Stimulated activated CD4-positive, alpha-beta T cell treated with anti-CD3 and anti-CD28 coated beads, Interleukin-15, amount 100 ng/mL, for 48 hours (primary cell): ENCODE data around the gene ARL3.
"Not testable (repeated sequence)": the region's sequence is repeated elsewhere in the genome, so short reads cannot be mapped to it uniquely, and the experiment has no call there.

Source experiments
- DNase-seq, 2 donors: peaks; one replicate each; pipeline ENCODE4 v3.0.0-alpha.2; 2020; ENCODE audit warnings: low read depth in 2 of 2

Gene ARL3, protein sequence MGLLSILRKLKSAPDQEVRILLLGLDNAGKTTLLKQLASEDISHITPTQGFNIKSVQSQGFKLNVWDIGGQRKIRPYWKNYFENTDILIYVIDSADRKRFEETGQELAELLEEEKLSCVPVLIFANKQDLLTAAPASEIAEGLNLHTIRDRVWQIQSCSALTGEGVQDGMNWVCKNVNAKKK

DNA sequence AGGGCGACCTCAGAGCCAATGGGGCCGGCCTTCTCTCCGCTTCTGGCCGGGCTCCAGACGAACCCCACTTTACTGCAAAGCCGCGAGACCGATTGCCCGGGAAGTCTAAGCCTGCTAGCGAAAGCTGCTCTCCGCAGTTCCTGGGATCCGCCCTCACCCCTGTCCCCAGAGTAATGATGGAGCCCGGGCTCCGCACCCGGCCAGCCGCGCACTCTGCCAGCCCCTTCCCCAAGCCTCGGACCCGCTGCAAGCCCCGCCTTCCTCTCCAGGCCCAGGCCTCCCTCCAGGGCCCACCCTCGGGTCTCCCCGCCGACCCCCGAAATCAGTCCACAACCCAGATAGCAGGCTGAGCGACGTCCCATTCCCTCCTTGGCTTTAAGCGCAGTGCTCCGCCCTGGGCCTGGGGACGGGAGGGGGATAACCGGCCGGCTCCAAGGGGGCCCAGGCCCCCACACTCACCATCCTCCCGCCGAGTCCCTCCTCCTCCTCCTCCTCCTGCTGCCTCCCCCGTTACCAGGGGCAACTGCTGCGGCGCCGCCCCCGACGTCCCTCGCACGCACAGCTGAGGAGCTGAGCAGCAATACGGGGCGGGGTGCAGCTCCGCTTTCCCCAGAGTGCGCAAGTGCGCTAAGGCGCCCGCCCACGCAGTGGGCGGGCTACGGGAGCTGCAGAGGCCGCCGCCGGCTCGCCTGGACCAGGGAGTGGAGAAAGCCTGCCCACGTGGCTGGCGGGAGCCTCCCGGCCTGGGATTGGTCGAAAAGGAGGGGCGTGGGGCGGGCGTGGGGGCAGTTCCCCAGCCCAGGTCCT lies at the start of gene ARL3:
ARL3 (minus strand) TSS at position 584 of the 807 bp plus-strand sequence; CDS start at position 462, 122 bp downstream.
- DNase-seq = peak; percentile 97 to 98

DNA sequence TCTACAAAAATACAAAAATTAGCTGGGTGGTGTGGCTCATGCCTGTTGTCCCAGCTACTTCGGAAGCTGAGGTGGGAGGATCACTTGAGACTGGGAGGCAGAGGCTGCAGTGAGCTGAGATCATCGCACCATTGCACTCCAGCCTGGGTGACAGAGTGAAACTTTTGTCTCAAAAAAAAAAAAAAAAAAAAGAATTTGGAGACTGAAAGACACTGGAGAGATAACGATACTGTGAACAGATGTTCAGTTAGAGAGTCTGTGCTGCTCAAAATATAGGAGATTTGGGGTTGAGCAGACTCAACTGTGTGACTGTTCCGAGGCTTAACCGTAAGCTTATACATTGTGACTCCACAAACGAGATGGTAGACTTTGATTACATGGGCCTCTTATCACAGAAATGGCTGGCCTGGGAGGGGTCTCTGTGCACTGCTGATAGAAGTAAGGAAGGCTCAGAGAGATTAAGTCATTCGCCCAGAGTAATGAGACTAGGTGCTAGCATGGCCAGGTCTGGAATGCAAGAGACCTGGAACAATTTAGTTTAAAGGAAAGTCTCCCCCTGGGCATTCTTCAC lies 48.9 kb upstream of the ARL3 start:
- no peak for DNase-seq

DNA sequence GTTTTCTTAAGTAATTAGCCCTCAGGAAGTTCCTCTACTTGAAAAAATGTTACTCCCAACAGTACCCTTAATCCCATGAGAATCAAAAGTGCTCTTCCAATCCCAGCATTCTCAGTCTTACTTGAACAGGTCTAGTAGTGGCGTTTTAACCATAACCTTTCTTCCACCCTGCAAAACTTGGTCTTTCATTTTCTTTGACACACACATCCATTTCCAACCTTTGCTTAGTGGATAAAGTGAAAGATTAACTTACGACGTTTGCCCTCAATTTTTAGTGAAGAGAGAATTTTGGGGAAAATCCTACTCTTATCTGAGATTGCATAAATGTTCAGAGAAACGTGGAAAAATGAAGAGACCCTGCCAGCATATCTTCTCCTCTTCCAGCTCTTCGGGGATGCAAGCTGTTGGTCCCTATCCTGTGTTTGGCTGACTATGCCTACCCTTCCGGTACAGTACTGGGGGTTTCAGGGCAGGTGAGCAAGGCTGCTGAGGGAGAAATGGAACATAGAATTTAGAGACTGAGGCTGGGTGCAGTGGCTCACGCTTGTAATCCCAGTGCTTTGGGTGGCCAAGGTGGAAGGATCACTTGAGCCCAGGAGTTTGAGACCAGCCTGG lies 48.3 kb upstream of the ARL3 start:
- no peak for DNase-seq

DNA sequence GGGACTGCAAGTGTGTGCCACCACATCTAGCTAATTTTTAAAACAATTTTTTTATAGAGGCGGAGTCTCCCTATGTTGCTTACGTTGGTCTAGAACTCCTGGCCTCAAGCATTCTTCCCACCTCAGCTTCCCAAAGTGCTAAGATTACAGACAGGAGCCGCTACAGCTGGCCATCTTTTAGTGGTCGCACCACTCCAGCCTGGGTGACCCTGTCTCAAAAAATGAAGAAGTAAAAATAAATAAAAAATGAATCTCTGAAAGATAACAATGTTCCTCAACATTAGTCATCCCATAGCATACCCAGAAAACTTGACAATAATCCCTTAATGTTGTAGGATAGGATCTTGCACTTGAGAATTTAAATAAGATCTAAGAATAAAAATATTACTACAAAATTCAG lies 47.8 kb upstream of the ARL3 start:
- no peak for DNase-seq

DNA sequence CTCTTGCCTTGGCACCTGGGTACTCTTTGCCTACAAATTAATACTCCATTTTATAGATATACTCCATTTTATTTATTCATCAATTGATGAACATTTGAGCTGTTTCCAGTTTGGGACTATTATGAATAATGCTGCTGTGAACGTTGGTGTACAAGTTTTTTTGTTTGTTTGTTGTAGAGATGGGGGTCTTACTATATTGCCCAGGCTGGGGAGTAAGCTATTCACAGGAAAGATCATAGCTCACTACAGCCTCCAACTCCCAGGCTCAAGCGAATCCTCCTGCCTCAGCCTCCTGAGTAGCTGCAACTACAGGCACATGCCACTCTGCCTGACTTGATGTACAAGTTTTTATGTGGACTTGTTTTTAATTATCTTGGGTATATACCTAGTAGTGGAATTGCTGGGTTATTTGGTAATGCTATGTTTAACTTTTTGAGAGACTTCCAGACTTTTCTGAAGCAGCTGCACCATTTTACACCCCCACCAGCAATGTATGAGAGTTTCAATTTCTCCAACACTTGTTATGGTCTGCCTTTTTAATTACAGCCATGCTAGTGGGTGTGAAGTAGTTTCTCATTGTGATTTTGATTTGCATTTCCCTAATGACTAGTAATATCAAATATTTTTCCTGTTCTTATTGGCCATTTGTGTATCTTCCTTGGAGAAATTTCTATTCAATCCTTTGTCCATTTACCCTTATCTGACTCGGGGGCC lies 45.5 kb upstream of the ARL3 start:
- DNase-seq = no peak

DNA sequence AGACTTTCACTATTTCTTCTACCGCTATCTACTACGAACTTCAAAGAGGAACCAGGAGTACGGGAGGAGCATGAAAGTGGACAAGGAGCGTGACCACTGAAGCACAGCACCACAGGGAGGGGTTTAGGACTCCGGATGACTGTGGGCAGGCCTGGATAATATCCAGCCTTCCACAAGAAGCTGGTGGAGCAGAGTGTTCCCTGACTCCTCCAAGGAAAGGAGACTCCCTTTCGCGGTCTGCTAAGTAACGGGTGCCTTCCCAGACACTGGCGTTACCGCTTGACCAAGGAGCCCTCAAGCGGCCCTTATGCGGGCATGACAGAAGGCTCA lies 44.7 kb upstream of the ARL3 start:
- DNase-seq = not testable (repeated sequence)

DNA sequence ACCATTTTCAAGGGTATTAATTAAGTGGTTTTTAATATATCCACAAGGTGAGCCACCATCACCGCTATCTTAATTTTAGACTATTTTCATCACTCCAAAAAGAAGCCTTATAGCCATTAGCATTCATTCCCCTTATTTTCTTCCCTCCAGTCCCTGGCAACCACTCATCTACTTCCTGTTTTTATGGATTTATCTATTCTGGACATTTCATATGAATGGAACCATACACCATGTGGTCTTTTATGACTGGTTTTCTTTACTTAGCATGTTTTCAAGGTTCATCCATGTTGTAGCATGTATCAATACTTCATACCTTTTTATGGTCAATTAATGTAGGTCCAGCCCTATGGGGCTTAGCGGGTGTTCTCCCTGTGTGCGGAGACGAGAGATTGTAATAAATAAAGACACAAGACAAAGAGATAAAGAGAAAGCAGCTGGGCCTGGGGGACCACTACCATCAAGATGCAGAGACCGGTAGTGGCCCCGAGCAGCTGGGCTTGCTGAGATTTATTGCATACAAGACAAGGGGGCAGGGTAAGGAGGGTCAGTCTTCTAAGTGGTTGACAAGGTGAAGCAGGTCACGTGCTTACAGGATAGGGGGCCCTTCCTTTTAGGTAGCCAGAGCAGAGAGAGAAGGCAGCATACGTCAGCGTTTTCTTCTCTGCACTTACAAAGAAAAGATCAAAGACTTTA lies 44.2 kb upstream of the ARL3 start:
- DNase-seq = no peak

DNA sequence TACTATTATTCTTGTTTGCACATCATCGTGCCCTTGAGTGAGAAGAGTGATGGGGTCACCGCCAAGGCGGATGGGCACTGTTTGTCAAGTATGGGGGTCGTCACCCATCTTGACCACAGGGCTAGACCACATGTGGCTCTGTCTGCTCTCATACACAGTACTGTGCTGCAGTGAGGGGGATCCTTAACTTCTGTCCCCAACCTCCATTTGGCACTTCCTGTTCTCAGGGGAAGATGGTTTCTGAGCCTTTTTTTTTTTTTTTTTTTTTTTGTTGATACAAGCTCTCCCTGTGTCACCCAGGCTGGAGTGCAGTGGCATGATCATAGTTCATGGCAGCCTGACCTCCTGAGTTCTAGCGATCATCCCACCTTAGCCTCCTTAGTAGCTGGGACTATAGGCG lies 43.1 kb upstream of the ARL3 start:
- DNase-seq = no peak

DNA sequence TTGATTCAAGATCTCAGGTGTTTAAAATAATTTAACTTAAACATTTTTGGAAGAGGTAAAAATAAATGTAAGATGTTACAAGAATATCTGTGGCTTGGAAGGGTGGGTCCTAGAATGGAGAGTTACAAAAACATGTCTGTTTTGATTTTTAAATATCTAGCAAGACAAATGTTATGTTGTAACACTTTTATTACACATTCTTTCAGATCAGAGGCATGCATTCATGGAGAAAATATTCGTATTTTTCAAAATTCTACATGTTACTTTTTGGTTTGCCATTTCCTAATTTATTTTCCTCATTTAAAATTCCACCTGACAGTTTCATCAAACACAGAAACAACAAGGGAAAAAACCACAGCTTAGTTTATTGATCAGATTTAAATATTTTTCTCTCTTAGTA lies 39.5 kb upstream of the ARL3 start:
- no peak for DNase-seq

DNA sequence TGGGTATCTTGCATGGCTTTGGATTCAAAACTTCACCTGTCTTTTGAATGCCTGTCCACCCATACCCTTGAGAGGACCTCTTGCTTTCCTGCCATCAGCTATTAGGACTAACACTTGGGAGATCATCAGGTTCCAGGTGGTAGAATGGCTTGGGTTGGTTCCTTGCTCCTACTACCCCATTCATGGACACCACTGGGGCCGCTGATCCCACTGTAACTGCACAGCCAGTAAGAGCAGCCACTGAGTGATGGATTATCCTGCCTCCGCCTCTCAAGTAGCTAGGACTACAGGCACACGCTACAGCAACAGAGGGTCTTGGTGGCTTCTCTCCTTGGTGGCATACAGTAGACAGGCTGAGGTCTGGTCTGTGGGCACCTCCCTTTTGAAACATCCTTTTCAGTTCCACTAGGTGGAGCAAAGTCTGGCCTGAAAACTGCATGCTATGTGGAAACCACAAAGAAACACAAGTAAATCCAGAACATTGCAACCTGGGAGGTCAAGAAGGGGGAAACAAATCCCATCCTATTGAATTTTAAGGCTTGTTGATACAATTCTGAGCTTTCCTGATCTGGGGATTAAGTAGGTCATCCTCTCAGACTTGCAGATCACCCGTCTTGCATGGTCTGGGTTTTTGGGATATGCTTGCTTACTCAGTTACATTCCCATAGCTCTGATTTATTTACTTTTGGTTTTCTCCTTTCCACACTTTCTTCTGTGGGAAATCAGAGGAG lies 38.9 kb upstream of the ARL3 start:
- DNase-seq = no peak

DNA sequence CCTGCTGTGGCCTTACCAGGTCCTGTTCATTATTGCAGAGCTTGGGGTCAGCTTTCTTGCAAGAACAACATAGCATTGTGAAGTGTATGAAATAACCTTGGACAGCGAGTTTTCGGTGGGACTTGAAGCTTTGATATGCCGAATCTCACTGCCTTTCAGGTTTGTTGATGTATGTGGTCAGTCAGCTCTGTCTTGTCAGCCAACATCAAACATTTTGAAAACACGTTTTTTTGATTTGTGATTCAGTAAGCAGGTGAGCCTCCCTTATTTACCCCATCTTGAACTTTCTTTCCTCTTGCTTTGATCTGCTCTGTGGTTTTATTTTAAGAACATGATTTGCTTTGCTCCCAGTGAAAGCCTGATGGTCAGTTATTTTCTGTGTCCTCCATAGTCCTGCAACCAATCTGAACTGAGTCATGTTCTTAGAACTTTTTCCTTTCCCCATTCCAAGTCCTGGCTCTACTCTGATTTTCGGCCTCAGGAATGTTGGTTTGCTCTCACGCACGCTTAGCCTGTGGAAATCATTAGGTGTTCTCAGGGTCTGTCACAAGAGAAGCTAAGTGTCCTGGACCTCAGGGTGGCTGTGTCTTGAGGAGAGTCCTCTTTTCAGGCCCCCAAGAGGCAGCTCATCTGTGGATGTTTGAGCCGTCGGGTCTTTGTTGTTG lies 38.2 kb upstream of the ARL3 start:
- DNase-seq = no peak

DNA sequence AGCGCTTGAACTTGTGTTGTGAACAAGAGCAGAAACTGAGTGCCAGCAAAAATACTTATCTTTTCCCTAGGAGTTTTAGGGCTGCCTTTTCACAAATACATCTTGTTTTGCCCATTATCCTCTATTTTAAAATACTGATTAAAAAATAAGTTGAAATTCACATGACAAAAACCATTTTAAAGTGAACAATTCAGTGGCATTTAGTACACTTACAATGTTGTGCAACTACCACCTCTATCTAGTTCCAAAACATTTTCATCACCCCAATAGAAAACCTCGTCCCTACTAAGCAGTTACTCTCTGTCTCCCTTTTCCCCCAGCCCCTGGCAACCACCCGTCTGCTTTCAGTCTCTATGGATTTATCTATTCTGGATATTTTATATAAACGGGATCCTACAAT lies 31.0 kb upstream of the ARL3 start:
- DNase-seq = no peak

DNA sequence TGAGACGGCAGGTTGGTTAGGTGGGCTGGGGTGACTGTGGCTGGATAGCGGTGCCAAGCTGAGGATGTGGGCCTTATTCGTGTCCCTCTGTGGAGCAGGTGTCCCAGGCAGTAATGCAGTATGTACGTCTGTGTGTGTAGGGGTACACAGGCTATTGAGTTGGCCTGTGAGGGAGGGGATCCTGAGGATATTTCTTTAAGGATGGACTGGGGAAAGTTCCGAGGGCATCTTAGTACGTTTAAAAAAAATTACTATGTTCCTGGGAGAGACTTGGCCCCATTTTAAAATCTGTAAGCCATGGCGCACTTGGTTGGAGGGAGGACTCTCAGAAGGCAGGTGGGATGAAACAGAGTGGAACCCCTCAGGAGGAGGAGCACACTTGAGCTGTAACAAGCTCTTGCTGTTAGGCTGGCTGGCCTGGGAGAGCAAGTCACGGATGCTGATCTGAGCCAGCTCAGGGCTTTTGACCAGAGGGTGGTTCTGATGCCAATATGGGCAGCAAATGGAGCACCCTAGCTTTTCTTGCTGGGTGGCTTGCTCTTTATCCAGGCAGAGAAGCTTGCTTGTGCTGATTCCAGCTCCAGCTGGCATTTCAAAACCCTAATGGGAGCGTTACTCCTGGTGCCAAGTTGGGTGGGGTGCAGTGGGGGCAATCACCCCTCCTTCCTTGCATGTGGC lies 30.3 kb upstream of the ARL3 start:
- no peak for DNase-seq

DNA sequence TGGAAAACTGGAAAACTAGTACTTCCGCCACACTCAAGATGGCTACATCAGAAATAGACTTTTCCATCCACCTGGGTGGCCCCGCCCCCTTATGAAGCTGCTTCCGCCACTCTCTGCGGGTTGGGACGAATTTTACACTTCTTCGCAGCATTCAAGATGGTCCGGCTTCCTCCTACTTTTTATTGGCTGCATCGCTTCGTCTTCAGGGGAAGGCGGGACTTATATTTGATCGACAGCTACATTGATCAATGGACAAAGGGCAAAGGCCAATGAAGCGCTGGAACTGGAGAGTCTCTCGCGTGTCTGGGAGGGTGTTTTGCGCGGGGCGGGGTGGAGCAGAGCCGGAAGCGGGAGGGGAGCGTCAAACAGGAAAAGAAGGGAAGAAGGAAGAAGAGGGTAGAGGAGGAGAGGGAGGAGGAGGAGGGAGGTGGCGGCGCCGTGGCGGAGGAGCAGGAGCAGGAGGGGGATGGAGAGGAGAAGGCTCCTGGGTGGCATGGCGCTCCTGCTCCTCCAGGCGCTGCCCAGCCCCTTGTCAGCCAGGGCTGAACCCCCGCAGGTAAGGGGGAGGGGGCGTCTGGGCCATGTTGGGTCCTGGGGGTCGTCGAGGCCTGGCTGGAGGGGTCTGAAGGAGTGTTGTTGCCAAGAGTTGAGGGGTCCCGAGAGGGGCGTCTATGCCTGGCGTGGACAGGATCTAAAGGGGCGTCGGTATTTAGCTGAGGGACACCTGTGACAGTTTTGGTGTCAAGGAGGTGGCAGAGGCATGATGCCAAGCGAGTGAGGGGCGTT lies 29.6 kb upstream of the ARL3 start, which contains the start of gene WBP1L:
WBP1L (plus strand) TSS at position 361 of the 786 bp plus-strand sequence; CDS start at position 467, 106 bp downstream.
- DNase-seq = peak; percentile 89 to 92

DNA sequence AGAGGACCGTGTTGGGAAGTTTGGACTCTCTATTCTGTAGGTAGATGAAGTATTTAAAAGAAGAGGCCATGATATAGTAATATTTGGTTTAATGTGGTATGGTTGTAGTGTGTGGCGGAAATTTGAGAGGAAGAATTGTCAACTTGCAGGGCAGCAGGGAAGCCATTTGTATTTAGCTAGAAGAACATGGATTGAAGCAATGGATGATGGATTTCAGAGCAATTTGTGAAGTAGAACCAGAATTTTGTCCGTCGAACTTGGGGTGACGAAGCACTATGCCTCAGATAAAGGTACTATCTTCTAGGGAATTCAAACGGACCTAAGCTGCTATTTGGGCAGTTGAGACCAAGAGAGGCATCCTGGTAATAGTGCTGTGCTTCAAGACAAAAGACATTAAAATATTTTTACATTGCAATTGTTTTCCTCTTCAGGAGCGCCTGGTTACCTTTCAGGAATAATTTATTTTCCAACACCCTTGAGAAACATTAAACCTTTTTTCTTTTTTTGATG lies 28.9 kb upstream of the ARL3 start:
- DNase-seq = no peak

DNA sequence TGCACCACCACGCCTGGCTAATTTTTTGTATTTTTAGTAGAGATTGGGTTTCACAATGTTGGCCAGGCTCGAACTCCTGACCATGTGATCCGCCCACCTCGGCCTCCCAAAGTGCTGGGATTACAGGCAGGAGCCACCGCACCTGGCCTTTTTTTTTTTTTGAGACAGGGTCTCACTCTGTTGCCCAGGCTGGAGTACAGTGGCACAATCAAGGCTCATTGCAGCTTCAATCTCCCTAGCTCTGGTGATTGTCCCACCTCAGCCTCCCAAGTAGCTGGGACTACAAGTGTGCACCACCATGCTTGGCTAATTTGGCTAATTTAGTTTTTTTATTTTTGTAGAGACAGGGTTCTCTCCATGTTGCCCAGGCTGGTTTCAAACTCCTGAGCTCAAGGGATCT lies 28.1 kb upstream of the ARL3 start:
- not testable (repeated sequence) for DNase-seq

DNA sequence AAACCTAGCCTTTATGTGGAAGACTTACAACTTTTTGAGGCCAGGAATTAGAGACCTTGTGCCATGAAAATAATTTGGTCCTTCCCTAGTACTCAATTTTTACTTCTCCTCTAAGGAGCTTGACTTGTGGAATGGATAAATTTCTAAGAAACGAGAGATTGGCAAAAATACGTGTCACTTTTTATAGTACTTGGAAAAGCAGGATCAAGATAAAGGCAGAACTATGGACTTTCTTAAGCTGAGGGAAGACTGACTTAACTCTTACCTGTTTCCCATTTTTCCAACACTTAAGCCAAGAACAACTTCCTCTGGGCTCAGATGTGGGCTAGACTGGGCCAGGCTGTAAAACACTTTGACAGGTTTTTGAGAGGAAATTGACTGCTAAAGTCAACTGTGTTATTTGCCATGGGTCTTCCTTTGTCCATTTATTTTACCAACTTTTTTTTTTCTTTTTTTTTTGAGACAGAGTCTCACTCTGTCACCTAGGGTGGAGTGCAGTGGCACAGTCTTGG lies 27.6 kb upstream of the ARL3 start:
- DNase-seq = no peak

DNA sequence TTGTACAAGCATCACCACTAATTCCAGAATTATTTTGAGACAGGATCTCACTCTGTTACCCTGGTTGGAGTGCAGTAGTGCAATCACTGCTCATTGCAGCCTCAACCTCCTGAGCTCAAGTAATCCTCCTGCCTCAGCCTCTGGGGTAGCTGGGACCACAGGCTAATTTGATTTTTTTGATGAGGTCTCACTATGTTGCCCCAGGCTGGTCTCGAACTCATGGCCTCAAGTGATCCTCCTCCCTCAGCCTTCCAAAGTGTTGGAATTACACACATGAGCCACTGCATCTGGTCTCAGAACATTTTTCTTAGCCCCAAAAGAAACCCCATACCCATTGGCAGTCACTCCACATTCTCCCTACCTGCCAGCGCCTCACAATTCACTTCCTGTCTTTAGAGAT lies 26.0 kb upstream of the ARL3 start:
- no peak for DNase-seq
